Measurements from ENCODE around the gene CPM. TPM values are rescaled to one million over a fixed set of nuclear protein-coding genes. Genes with fewer than 3 reads are reported as not detected.
"Not testable (repeated sequence)": the region's sequence is repeated elsewhere in the genome, so short reads cannot be mapped to it uniquely, and the experiment has no call there.

The CPM gene
- total RNA-seq, 2 experiments from 2014 or later = 50.5 to 55.1 TPM

DNA sequence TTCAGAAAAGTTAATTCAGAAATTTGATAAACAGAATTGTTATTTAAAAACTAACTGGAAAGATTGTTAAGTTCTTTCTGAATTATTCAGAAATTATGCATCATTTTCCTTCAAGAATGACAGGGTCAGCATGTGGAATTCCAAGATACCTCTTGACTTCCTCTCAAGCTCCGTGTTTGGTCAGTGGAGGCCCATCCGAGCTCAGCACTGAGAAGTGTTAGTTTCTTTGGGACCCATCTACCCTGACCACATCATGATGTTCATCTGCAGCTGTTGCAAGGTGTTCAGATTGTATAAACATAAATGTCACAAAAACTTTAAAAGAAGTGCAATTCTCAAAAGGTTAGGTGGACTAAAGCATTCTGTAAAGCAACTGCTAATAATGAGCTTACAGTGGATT is 91.3 kb downstream of the CPM start:
- peaks cover 45% of the 10 kb centered on the region for H3K36me3 Mint-ChIP-seq (ENCODE audit: low read depth)
- no peak overlapping the region for H3K4me3 Mint-ChIP-seq
- no peak for DNase-seq
- CTCF ChIA-PET = interaction anchor here (0.6 to 3.5 kb wide), 3 partner anchors 11 to 136 kb away, joined by 3 to 21 read pairs (median 3); no protein-coding TSS in a partner anchor
- no peak overlapping the region for H3K27ac Mint-ChIP-seq
- intact Hi-C loops (cut with micrococcal nuclease) = no loop called here
- peaks cover 7% of the 10 kb centered on the region for H3K4me1 Mint-ChIP-seq (ENCODE audit: low read depth)
- H3K27me3 Mint-ChIP-seq (ENCODE audit: low read depth) = no peaks in the 10 kb centered on the region
- no peaks in the 10 kb centered on the region for H3K9me3 Mint-ChIP-seq

DNA sequence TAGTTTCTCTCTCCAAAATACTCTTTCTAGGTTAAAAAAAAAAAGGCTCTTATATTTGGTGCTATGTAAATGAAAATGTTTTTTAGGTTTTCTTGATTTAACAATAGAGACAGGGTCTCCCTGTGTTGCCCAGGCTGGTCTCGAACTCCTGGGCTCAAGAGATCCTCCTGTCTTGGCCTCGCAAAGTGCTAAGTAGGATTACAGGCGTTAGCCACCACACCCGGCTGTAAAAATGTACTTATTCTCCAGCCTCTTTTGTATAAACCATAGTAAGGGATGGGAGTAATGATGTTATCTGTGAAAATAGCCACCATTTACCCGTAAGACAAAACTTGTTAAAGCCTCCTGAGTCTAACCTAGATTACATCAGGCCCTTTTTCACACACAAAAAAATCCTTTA is 91.8 kb downstream of the CPM start:
- intact Hi-C loops (cut with micrococcal nuclease); H3K27me3 Mint-ChIP-seq (ENCODE audit: low read depth); H3K9me3 Mint-ChIP-seq; H3K4me1 Mint-ChIP-seq (ENCODE audit: low read depth); H3K4me3 Mint-ChIP-seq; DNase-seq: not testable (repeated sequence)
- CTCF ChIA-PET = interaction anchor here (3.5 kb wide), 1 partner anchor 10 kb away, joined by 21 read pairs; no protein-coding TSS in a partner anchor
- H3K36me3 Mint-ChIP-seq (ENCODE audit: low read depth) = peaks cover 49% of the 10 kb centered on the region
- peak overlapping the region; percentile 63 for H3K27ac Mint-ChIP-seq

DNA sequence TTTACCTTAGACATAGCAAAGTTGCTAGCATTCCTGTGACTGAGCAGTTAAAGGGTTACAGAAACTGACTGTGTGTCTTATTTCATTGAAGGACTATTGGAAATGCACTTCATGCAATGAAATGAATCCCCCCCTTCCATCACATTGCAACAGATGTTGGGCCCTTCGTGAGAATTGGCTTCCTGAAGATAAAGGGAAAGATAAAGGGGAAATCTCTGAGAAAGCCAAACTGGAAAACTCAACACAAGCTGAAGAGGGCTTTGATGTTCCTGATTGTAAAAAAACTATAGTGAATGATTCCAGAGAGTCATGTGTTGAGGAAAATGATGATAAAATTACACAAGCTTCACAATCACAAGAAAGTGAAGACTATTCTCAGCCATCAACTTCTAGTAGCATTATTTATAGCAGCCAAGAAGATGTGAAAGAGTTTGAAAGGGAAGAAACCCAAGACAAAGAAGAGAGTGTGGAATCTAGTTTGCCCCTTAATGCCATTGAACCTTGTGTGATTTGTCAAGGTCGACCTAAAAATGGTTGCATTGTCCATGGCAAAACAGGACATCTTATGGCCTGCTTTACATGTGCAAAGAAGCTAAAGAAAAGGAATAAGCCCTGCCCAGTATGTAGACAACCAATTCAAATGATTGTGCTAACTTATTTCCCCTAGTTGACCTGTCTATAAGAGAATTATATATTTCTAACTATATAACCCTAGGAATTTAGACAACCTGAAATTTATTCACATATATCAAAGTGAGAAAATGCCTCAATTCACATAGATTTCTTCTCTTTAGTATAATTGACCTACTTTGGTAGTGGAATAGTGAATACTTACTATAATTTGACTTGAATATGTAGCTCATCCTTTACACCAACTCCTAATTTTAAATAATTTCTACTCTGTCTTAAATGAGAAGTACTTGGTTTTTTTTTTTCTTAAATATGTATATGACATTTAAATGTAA is 93.5 kb downstream of the CPM start:
- no peak overlapping the region for H3K4me3 Mint-ChIP-seq
- no peaks in the 10 kb centered on the region for H3K9me3 Mint-ChIP-seq
- H3K27ac Mint-ChIP-seq = no peak overlapping the region
- peaks cover 14% of the 10 kb centered on the region for H3K4me1 Mint-ChIP-seq (ENCODE audit: low read depth)
- H3K27me3 Mint-ChIP-seq (ENCODE audit: low read depth) = no peaks in the 10 kb centered on the region
- CTCF ChIA-PET = interaction anchor here (0.6 to 3.5 kb wide), 4 partner anchors 9 to 423 kb away, joined by 3 to 21 read pairs (median 4); no protein-coding TSS in a partner anchor
- DNase-seq = no peak
- peaks cover 55% of the 10 kb centered on the region for H3K36me3 Mint-ChIP-seq (ENCODE audit: low read depth)
- intact Hi-C loops (cut with micrococcal nuclease) = no loop called here

GRCh38 chr12:68838046-68838886 is 94.7 kb downstream of the CPM start:
- H3K4me3 Mint-ChIP-seq = no peak overlapping the region

DNA sequence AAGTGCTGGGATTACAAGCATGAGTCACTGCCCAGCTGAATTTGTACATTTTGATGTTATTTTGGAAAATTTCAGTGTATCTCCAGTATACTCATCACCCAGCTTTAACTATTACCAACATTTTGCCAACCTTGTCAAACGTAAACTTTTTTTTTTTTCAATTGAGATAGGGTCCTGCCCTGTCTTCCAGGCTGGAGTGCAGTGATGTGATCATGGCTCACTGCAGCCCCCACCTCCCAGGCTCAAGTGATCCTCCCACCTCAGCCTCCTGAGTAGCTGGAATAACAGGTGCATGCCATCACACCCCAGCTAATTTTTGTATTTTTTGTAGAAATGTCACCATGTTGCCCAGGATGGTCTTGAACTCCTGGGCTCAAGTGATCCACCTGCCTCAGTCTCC is 95.8 kb downstream of the CPM start:
- intact Hi-C loops (cut with micrococcal nuclease) = no loop called here
- CTCF ChIA-PET = interaction anchor here (0.7 to 1.7 kb wide), 3 partner anchors 9 to 248 kb away, joined by 3 read pairs; no protein-coding TSS in a partner anchor
- H3K36me3 Mint-ChIP-seq (ENCODE audit: low read depth) = peaks cover 53% of the 10 kb centered on the region
- H3K27ac Mint-ChIP-seq = no peak overlapping the region
- H3K27me3 Mint-ChIP-seq (ENCODE audit: low read depth) = no peaks in the 10 kb centered on the region
- H3K4me3 Mint-ChIP-seq = no peak overlapping the region
- H3K9me3 Mint-ChIP-seq = no peaks in the 10 kb centered on the region
- DNase-seq = no peak
- peaks cover 10% of the 10 kb centered on the region for H3K4me1 Mint-ChIP-seq (ENCODE audit: low read depth)

More at GRCh38 chr12:68838046-68838886, 94.7 kb downstream of the CPM start:
- H3K9me3 Mint-ChIP-seq = no peaks in the 10 kb centered on the region
- DNase-seq = no peak
- intact Hi-C loops (cut with micrococcal nuclease) = no loop called here
- no peaks in the 10 kb centered on the region for H3K27me3 Mint-ChIP-seq (ENCODE audit: low read depth)
- peak overlapping the region; percentile 22 for H3K27ac Mint-ChIP-seq
- peaks cover 58% of the 10 kb centered on the region for H3K36me3 Mint-ChIP-seq (ENCODE audit: low read depth)
- H3K4me1 Mint-ChIP-seq (ENCODE audit: low read depth) = peaks cover 14% of the 10 kb centered on the region
- CTCF ChIA-PET = interaction anchor here (0.6 kb wide), 1 partner anchor 24 kb away, joined by 3 read pairs; no protein-coding TSS in a partner anchor

DNA sequence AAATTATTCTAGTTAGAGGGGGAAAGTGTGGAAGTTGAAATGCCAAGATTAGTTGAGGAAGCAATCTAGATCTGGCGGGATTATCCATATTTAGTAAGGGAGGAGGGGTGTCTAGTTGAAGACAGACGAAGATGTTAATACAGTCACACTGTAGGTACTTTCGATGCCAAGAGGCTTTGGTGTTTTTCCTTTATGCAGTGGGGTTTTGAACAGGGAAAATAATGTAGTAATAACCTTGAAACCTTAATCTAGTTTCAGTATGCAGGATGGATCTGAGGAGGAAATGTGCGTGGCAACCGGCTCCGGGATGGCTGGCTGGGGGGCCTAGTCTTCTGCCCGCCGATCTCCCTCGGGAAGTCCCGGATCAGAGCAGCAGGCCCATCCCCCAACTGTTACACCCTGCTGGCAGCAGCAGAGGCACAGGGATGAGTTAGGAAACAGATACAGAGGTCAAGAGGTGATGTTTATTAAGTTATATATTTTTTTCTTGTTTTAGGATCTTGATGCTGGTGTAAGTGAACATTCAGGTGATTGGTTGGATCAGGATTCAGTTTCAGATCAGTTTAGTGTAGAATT is 97.5 kb downstream of the CPM start:
- H3K27me3 Mint-ChIP-seq (ENCODE audit: low read depth) = no peaks in the 10 kb centered on the region
- intact Hi-C loops (cut with micrococcal nuclease) = no loop called here
- DNase-seq = no peak
- peaks cover 55% of the 10 kb centered on the region for H3K36me3 Mint-ChIP-seq (ENCODE audit: low read depth)
- peak overlapping the region; percentile 14 for H3K27ac Mint-ChIP-seq
- H3K4me1 Mint-ChIP-seq (ENCODE audit: low read depth) = peaks cover 6% of the 10 kb centered on the region
- no peak overlapping the region for H3K4me3 Mint-ChIP-seq
- no peaks in the 10 kb centered on the region for H3K9me3 Mint-ChIP-seq
- CTCF ChIA-PET = no interaction called here

GRCh38 chr12:68833508-68833907 is 99.5 kb downstream of the CPM start:
- Mint-ChIP-seq H3K27ac (no peak overlapping the region), H3K36me3 (ENCODE audit: low read depth) (peaks cover 58% of the 10 kb centered on the region)
- intact Hi-C loops (cut with micrococcal nuclease) = no loop called here

DNA sequence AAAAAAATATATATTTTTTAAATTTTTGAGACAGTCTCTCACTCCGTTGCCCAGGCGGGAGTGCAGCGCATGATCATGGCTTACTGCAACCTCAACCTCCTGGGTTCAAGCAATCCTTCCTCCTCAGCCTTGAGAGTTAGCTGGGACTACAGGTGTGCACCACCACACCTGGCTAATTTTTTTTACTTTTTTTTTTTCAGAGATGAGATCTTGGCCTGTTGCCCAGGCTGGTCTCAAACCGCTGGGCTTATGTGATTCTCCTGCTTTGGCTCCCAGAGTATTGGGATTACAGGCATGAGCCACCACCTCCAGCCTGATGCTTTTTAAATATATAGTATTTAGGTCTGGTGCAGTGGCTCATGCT is 100.5 kb downstream of the CPM start:
- Mint-ChIP-seq H3K27ac (no peak overlapping the region), H3K36me3 (ENCODE audit: low read depth) (peaks cover 55% of the 10 kb centered on the region), H3K4me1 (ENCODE audit: low read depth) (peaks cover 15% of the 10 kb centered on the region), H3K27me3 (ENCODE audit: low read depth) (no peaks in the 10 kb centered on the region), H3K4me3 (no peak overlapping the region), H3K9me3 (no peaks in the 10 kb centered on the region)
- no peak for DNase-seq
- intact Hi-C loops (cut with micrococcal nuclease) = no loop called here
- CTCF ChIA-PET = interaction anchor here (0.6 to 2.1 kb wide), 3 partner anchors 10 to 324 kb away, joined by 3 to 7 read pairs (median 5); no protein-coding TSS in a partner anchor

More at GRCh38 chr12:68833508-68833907, 99.5 kb downstream of the CPM start:
- no peak overlapping the region for H3K4me3 Mint-ChIP-seq
- peaks cover 15% of the 10 kb centered on the region for H3K4me1 Mint-ChIP-seq (ENCODE audit: low read depth)
- no peaks in the 10 kb centered on the region for H3K27me3 Mint-ChIP-seq (ENCODE audit: low read depth)
- no peaks in the 10 kb centered on the region for H3K9me3 Mint-ChIP-seq
- DNase-seq = no peak
- CTCF ChIA-PET = no interaction called here

- H3K4me1 Mint-ChIP-seq (ENCODE audit: low read depth) = peaks cover 21% of the 10 kb centered on the region
- no peak overlapping the region for H3K27ac Mint-ChIP-seq
- intact Hi-C loops (cut with micrococcal nuclease) = no loop called here
- H3K36me3 Mint-ChIP-seq (ENCODE audit: low read depth) = peaks cover 55% of the 10 kb centered on the region
- H3K9me3 Mint-ChIP-seq = no peaks in the 10 kb centered on the region
- H3K27me3 Mint-ChIP-seq (ENCODE audit: low read depth) = no peaks in the 10 kb centered on the region
- DNase-seq = no peak
- CTCF ChIA-PET = interaction anchor here (0.6 to 2.8 kb wide), 7 partner anchors 9 to 325 kb away, joined by 3 to 27 read pairs (median 7); partner anchors contain the start of gene MDM2
- H3K4me3 Mint-ChIP-seq = no peak overlapping the region
Measured at GRCh38 chr12:68831751-68832503, 101.0 kb downstream of the CPM start.

DNA sequence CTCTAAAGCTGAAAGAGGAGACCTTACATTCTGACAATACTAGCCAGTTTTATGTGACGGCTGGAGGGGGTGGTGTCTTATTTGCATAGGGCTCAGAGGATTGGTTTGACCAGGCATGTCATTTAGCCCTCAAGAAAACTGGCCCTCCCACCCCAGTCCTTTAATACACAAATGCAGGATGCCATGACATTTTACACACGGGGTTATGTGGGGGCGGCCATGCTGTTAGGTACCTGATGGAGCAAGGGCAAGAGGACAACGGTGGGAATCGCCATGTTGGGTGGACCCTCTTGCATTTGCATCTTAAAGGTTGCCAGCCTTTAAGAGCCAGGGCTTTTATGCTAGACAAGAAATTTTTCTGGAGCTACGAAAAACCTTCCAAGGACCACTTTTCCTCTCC is 101.7 kb downstream of the CPM start:
- DNase-seq = no peak
- Mint-ChIP-seq H3K4me3 (no peak overlapping the region), H3K4me1 (ENCODE audit: low read depth) (peaks cover 25% of the 10 kb centered on the region), H3K27me3 (ENCODE audit: low read depth) (no peaks in the 10 kb centered on the region), H3K9me3 (no peaks in the 10 kb centered on the region), H3K36me3 (ENCODE audit: low read depth) (peaks cover 53% of the 10 kb centered on the region), H3K27ac (no peak overlapping the region)
- CTCF ChIA-PET = interaction anchor here (0.6 to 2.8 kb wide), 11 partner anchors 9 to 590 kb away, joined by 3 to 27 read pairs (median 6); partner anchors contain the start of gene MDM2
- intact Hi-C loops (cut with micrococcal nuclease) = no loop called here

- H3K4me3 Mint-ChIP-seq = no peak overlapping the region
- intact Hi-C loops (cut with micrococcal nuclease) = loop anchor here (5.0 kb wide), 1 partner anchor 81 kb away; the partner anchor contains the start of gene SLC35E3
- no peak for DNase-seq
- H3K4me1 Mint-ChIP-seq (ENCODE audit: low read depth) = peaks cover 33% of the 10 kb centered on the region
- no peak overlapping the region for H3K27ac Mint-ChIP-seq
- H3K9me3 Mint-ChIP-seq = no peaks in the 10 kb centered on the region
- H3K36me3 Mint-ChIP-seq (ENCODE audit: low read depth) = peaks cover 57% of the 10 kb centered on the region
- CTCF ChIA-PET = interaction anchor here (1.0 to 1.3 kb wide), 2 partner anchors 8 to 21 kb away, joined by 3 to 8 read pairs; partner anchors contain the start of gene MDM2
- H3K27me3 Mint-ChIP-seq (ENCODE audit: low read depth) = no peaks in the 10 kb centered on the region
Measured at GRCh38 chr12:68828672-68829068, 104.3 kb downstream of the CPM start.

All from activated naive CD4-positive, alpha-beta T cell treated with anti-CD3 and anti-CD28 coated beads for 36 hours (primary cell).